ENCODE data around the gene TIMM13. TPM values are rescaled to one million over a fixed set of nuclear protein-coding genes. Genes with fewer than 3 reads are reported as not detected.

Gene TIMM13
- total and polyA plus RNA-seq, 2 of the 8 experiments (the other 6 are each of a cell fraction or from before 2014, with no cell fraction given), result 270 to 275 TPM

DNA sequence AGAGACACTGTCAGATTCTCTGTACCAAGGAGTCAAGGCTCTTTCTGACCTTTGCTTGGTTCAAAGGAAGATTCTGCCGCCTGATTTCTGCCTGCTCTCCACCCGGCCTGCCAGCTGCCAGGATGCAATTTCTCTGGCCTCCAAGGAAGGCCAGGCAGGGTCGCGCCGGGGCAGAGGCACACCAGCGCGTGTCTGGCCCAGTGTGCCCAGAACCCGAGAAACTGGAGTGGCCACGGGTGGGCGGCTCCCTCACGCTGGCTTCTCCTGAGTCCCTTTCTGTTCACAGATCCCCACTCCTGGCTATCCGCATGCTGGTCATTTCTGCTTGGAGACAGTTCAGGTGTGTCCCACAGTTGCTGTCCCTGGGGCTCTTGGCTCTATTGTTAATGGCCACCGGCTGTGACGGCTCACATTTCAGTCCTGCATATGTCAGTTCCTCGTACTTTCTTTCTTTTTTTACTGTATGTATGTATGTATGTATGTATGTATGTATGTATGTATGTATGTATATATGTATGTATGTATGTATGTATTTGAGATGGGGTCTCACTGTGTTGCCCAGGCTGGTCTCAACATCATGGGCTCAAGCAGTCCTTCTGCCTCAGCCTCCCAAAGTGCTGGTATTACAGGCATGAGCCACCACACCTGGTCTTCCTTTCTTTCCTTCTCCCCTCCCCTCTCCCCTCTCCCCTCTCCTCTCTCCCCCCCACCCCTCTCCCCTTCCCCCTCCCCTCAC lies 50.4 kb downstream of the TIMM13 start (continued):
- no peak for TF ChIP-seq CTBP2 (IDR thresholded peaks at IDR 0.05; ENCODE audit: borderline replicate concordance, insufficient read depth, insufficient read length, low read length)
- TF ChIP-seq YY1 (IDR thresholded peaks at IDR 0.05; ENCODE audit: low read depth, low read length), result no peak
- no peak for TF ChIP-seq BACH1 (IDR thresholded peaks at IDR 0.05; ENCODE audit: low read length)
- TF ChIP-seq TBP (IDR thresholded peaks at IDR 0.05; ENCODE audit: low read depth, low read length), result no peak
- no peak for TF ChIP-seq BCL11A (IDR thresholded peaks at IDR 0.05; ENCODE audit: low read depth in 2 of 2, low read length in 2 of 2)
- TF ChIP-seq CHD2 (IDR thresholded peaks at IDR 0.05; ENCODE audit: low read length), result no peak

Small RNA genes lying within 50 kb of the gene (microRNA-seq; reads per million reads assigned to microRNA genes)
- gene MIR7108 (ENCODE audit: borderline microRNAs expressed in 2 of 2, borderline number of aligned reads in 2 of 2, borderline replicate concordance in 1 of 2), result 0 to 1.0 reads per million in 2 experiments

Other genes starting within 250 kb of the TIMM13 start
- gene PLEKHJ1, start 191.3 kb downstream of the TIMM13 start, total RNA-seq (2021; fragmentation: NEBNext Ultra II Directional; extraction: Animal tissue kit (Norgen Biotek cat#: 25700)), result 135 TPM in 2 replicates
- gene PLEKHJ1, start 191.3 kb downstream of the TIMM13 start, polyA plus RNA-seq (2011; rRNA removed), result 187 and 235 TPM in 2 replicates
- gene SF3A2, start 190.8 kb downstream of the TIMM13 start, total RNA-seq (2021; fragmentation: NEBNext Ultra II Directional; extraction: Animal tissue kit (Norgen Biotek cat#: 25700)), result 142 and 146 TPM in 2 replicates
- 15.3 and 31.2 TPM in 2 replicates for gene SF3A2, start 190.8 kb downstream of the TIMM13 start, polyA plus RNA-seq (2011; rRNA removed)
- gene AMH, start 178.3 kb downstream of the TIMM13 start, total RNA-seq (2021; fragmentation: NEBNext Ultra II Directional; extraction: Animal tissue kit (Norgen Biotek cat#: 25700)), result 13.0 and 15.4 TPM in 2 replicates
- gene AMH, start 178.3 kb downstream of the TIMM13 start, polyA plus RNA-seq (2011; rRNA removed), result 10.5 and 19.3 TPM in 2 replicates
- 0.56 and 1.7 TPM in 2 replicates for gene JSRP1, start 171.2 kb downstream of the TIMM13 start, total RNA-seq (2021; fragmentation: NEBNext Ultra II Directional; extraction: Animal tissue kit (Norgen Biotek cat#: 25700))
- 0.24 and 0.53 TPM in 2 replicates for gene JSRP1, start 171.2 kb downstream of the TIMM13 start, polyA plus RNA-seq (2011; rRNA removed)
- gene PEAK3, start 145.4 kb downstream of the TIMM13 start, total RNA-seq (2021; fragmentation: NEBNext Ultra II Directional; extraction: Animal tissue kit (Norgen Biotek cat#: 25700)), result not detected in 2 replicates
- gene PEAK3, start 145.4 kb downstream of the TIMM13 start, polyA plus RNA-seq (2011; rRNA removed), result not detected in 2 replicates
- gene LINGO3, start 119.4 kb downstream of the TIMM13 start, total RNA-seq (2021; fragmentation: NEBNext Ultra II Directional; extraction: Animal tissue kit (Norgen Biotek cat#: 25700)), result 0.13 TPM in 1 of 2 replicates, not detected in the other
- gene LINGO3, start 119.4 kb downstream of the TIMM13 start, polyA plus RNA-seq (2011; rRNA removed), result 0.59 and 0.93 TPM in 2 replicates
- gene LSM7, start 99.0 kb downstream of the TIMM13 start, total RNA-seq (2021; fragmentation: NEBNext Ultra II Directional; extraction: Animal tissue kit (Norgen Biotek cat#: 25700)), result 228 and 238 TPM in 2 replicates
- gene LSM7, start 99.0 kb downstream of the TIMM13 start, polyA plus RNA-seq (2011; rRNA removed), result 1,335 and 1,623 TPM in 2 replicates
- gene SPPL2B, start 98.9 kb downstream of the TIMM13 start, total RNA-seq (2021; fragmentation: NEBNext Ultra II Directional; extraction: Animal tissue kit (Norgen Biotek cat#: 25700)), result 52.6 and 55.7 TPM in 2 replicates
- gene SPPL2B, start 98.9 kb downstream of the TIMM13 start, polyA plus RNA-seq (2011; rRNA removed), result 34.8 and 83.1 TPM in 2 replicates
- gene TMPRSS9, start 67.3 kb downstream of the TIMM13 start, total RNA-seq (2021; fragmentation: NEBNext Ultra II Directional; extraction: Animal tissue kit (Norgen Biotek cat#: 25700)), result 0.19 and 0.33 TPM in 2 replicates
- gene TMPRSS9, start 67.3 kb downstream of the TIMM13 start, polyA plus RNA-seq (2011; rRNA removed), result 0.15 and 0.33 TPM in 2 replicates
- 177 and 179 TPM in 2 replicates for gene LMNB2, start 29.4 kb upstream of the TIMM13 start, total RNA-seq (2021; fragmentation: NEBNext Ultra II Directional; extraction: Animal tissue kit (Norgen Biotek cat#: 25700))
- gene LMNB2, start 29.4 kb upstream of the TIMM13 start, polyA plus RNA-seq (2011; rRNA removed), result 287 and 360 TPM in 2 replicates
- 11.0 and 11.4 TPM in 2 replicates for gene GADD45B, start 48.5 kb upstream of the TIMM13 start, total RNA-seq (2021; fragmentation: NEBNext Ultra II Directional; extraction: Animal tissue kit (Norgen Biotek cat#: 25700))
- gene GADD45B, start 48.5 kb upstream of the TIMM13 start, polyA plus RNA-seq (2011; rRNA removed), result 7.4 and 12.1 TPM in 2 replicates

All from H1 (cell line).